ENCODE measurements around the gene MYO1E.

Gene MYO1E

GRCh38 chr15:59185725-59186124 is 186.9 kb downstream of the MYO1E start:
- no peak overlapping the region for H3K4me3 ChIP-seq (ENCODE audit: low read depth, low read length)
- TF ChIP-seq CTCF (IDR thresholded peaks at IDR 0.05; ENCODE audit: borderline replicate concordance, insufficient read depth, low read depth, low read length): no peak

- no peak for TF ChIP-seq CTCF (IDR thresholded peaks at IDR 0.05; ENCODE audit: borderline replicate concordance, insufficient read depth, low read depth, low read length)
- H3K4me3 ChIP-seq (ENCODE audit: low read depth, low read length): no peak overlapping the region
Measured at GRCh38 chr15:59180945-59181600, 191.6 kb downstream of the MYO1E start.

GRCh38 chr15:59179717-59180116 is 193.0 kb downstream of the MYO1E start:
- H3K4me3 ChIP-seq (ENCODE audit: low read depth, low read length): no peak overlapping the region
- TF ChIP-seq CTCF (IDR thresholded peaks at IDR 0.05; ENCODE audit: borderline replicate concordance, insufficient read depth, low read depth, low read length): no peak

GRCh38 chr15:59178151-59178695 is 194.4 kb downstream of the MYO1E start:
- H3K4me3 ChIP-seq (ENCODE audit: low read depth, low read length): no peak overlapping the region
- no peak for TF ChIP-seq CTCF (IDR thresholded peaks at IDR 0.05; ENCODE audit: borderline replicate concordance, insufficient read depth, low read depth, low read length)

- no peak for TF ChIP-seq CTCF (IDR thresholded peaks at IDR 0.05; ENCODE audit: borderline replicate concordance, insufficient read depth, low read depth, low read length)
- no peak overlapping the region for H3K4me3 ChIP-seq (ENCODE audit: low read depth, low read length)
Measured at GRCh38 chr15:59177317-59177660, 195.4 kb downstream of the MYO1E start.

- H3K4me3 ChIP-seq (ENCODE audit: low read depth, low read length): no peak overlapping the region
- TF ChIP-seq CTCF (IDR thresholded peaks at IDR 0.05; ENCODE audit: borderline replicate concordance, insufficient read depth, low read depth, low read length): no peak
Measured at GRCh38 chr15:59176653-59177316, 195.9 kb downstream of the MYO1E start.

Measured in GM12875 (cell line).